SKM-1 treated with dmso at 0.1 percent for 144 hours (cell line): ENCODE data around the gene TBPL1.

ENCODE experiments used
- DNase-seq: peaks from one replicate; lab custom pipeline; 2025; ENCODE audit not compliant: unreplicated experiment; lab: John Stamatoyannopoulos, UW

TBPL1 gene

DNA sequence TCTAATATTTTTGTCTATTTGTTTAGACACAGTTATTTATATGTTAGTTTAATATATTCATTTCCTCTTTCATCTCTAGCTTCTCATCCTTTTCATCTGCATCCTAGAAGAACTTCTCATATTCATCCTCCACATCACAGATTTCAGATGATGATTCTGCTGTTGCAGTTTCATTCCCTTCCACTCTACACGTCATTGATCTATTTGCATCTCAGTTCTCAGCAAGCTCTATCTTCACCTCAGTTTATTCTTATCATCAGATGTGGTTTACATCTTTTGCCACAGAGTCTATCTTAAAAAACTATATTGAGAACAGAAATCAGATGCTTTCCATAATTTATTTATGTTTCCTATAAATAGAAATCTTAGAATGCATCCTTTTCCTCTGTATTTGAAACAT is 86.1 kb downstream of the TBPL1 start:
- DNase-seq: no peak
